ENCODE measurements around the gene INPP5K. TPM values are rescaled to one million over a fixed set of nuclear protein-coding genes. Genes with fewer than 3 reads are reported as not detected.

The INPP5K gene
- total RNA-seq = 39.2 and 40.7 TPM in 2 replicates

GRCh38 chr17:1516388-1517161 lies at the start of gene INPP5K:
TSS of gene INPP5K (minus strand) at chr17:1516612. CDS start at chr17:1516499, 113 bp downstream.

GRCh38 chr17:1492249-1493206 lies 23.9 kb downstream of the INPP5K start, which contains the start of gene MYO1C:
TSS of gene MYO1C (minus strand) at chr17:1492686. CDS start at chr17:1492487, 199 bp downstream.

GRCh38 chr17:1455797-1456599 lies 60.4 kb downstream of the INPP5K start, which contains the start of gene CRK:
TSS of gene CRK (minus strand) at chr17:1456232. CDS start at chr17:1456117, 115 bp downstream.

Other genes with a start within 250 kb of the INPP5K start
- gene BHLHA9, start 246.2 kb downstream of the INPP5K start, total RNA-seq = not detected in 2 replicates
- not detected in 2 replicates for gene TRARG1, start 236.9 kb downstream of the INPP5K start, total RNA-seq
- gene YWHAE, start 116.4 kb downstream of the INPP5K start, total RNA-seq = 496 and 498 TPM in 2 replicates
- 125 and 130 TPM in 2 replicates for gene CRK, start 60.4 kb downstream of the INPP5K start, total RNA-seq
- gene MYO1C, start 23.9 kb downstream of the INPP5K start, total RNA-seq = 155 and 224 TPM in 2 replicates
- gene PITPNA, start 46.2 kb upstream of the INPP5K start, total RNA-seq = 20.7 and 25.0 TPM in 2 replicates
- 14.7 and 25.5 TPM in 2 replicates for gene SLC43A2, start 112.2 kb upstream of the INPP5K start, total RNA-seq
- 75.1 and 96.1 TPM in 2 replicates for gene SCARF1, start 129.1 kb upstream of the INPP5K start, total RNA-seq
- gene RILP, start 133.3 kb upstream of the INPP5K start, total RNA-seq = 9.3 and 9.6 TPM in 2 replicates
- 104 and 106 TPM in 2 replicates for gene PRPF8, start 168.3 kb upstream of the INPP5K start, total RNA-seq
- gene TLCD2, start 193.8 kb upstream of the INPP5K start, total RNA-seq = 1.1 and 1.6 TPM in 2 replicates
- 13.8 and 16.8 TPM in 2 replicates for gene WDR81, start 208.1 kb upstream of the INPP5K start, total RNA-seq
- gene SERPINF2, start 226.3 kb upstream of the INPP5K start, total RNA-seq = 0.09 TPM in 1 of 2 replicates, not detected in the other
- 0.75 TPM in 1 of 2 replicates, not detected in the other for gene SERPINF1, start 245.4 kb upstream of the INPP5K start, total RNA-seq

All from endothelial cell of coronary artery (primary cell).